GM12892 (cell line): ENCODE results near the gene PDZRN4.

ENCODE experiments used
- POLR2A ChIP-seq: IDR thresholded peaks from 2 replicates; pipeline ENCODE4 v1.6.1; 2011; ENCODE audit warnings: low read depth, low read length, control low read depth
- POLR2AphosphoS5 ChIP-seq: IDR thresholded peaks from 2 replicates; pipeline ENCODE4 v1.6.1; 2011; ENCODE audit warnings: low read depth, low read length, control low read depth

GRCh38 chr12:41361738-41362137 lies 173.6 kb downstream of the PDZRN4 start:
- TF ChIP-seq POLR2A (no peak), POLR2AphosphoS5 (no peak)
